EL (cell line): ENCODE data around the gene SNN.

Experiments
- DNase-seq: peaks from one replicate; pipeline ENCODE4 v3.0.0-alpha.2; 2016

Gene SNN

DNA sequence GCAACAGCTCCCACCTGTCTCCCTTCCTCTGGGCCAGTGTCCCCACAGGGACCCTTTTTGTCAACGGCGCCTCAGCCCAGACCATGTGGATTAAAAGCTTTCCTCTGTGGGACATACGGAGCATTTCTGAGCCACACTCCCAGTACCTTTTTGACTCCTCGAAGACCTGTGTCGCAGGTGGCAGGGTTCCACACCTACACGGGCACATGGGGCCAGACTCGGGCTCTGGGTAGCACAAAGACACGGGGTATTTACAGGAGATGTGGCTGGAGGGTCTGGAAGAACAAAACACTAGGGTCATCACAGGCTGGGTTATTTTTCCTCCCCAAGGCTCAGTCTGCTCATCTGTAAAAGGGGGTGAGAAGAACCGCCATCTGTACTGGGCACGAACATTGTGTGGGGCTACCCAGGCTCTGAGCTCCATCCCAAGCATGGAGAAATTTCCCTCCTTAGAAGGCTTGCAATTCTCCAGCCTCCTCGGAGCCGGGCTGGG lies 32.5 kb upstream of the SNN start:
- no peak for DNase-seq

DNA sequence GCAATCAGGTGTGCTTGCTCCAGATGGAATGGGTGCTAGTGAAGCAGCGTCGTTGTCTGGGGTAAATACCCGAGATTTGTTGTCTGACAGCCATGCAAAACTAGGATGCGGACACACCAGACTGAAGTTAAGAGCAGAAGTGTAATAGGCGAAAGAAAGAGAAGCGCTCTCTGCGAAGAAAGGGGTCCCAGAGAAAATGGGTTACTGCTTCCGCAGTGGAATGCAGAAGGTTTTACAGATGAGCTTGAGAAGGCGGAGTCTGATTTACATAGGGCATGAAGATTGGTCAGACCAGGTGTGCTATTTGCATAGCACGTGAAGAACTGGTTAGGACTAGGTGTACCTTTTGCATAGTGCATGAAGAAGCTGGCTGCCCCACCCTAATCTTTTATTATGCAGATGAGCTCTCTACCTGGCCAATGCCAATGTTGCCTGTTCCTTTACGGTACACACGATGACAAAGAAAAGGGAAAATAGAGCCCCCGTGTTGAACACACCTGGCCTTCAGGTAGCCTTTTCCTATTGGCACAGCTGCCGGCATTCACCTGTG lies 32.0 kb upstream of the SNN start:
- DNase-seq, result no peak

DNA sequence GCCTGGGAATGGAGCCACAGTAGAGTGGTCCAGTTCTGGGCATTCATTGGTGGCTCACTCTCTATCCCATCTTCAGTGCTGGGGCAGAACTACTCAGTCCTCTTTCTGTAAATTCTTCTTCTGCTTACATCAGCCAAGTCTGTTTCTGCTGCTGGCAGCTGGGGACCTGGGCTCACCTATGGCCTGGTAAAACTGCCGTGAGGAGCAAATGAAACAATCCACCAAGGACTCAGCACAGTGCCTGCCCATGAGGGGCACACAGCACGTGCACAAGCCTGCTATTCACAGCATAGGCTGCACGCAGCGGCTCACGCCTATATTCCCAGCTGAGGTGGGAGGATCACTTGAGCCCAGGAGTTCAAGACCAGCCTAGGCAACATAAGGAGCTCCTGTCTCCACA lies 30.9 kb upstream of the SNN start:
- DNase-seq, result no peak

DNA sequence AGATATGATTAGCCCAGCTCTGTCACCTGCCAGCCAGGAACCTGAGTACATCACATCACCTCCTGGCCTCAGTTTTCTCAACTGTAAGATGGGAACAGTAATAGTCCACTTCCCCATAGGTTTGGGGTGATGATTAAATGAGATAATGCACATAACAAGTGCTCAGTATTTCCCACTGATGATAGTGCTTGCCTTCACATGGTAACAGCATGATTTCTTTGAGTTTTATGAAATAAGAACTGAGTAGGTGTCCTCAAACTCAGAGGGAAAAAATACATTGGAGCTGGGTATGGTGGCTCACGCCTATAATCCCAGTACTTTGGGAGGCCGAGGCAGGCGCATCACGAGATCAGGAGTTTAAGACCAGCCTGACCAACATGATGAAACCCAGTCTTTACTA lies 30.1 kb upstream of the SNN start:
- no peak for DNase-seq

DNA sequence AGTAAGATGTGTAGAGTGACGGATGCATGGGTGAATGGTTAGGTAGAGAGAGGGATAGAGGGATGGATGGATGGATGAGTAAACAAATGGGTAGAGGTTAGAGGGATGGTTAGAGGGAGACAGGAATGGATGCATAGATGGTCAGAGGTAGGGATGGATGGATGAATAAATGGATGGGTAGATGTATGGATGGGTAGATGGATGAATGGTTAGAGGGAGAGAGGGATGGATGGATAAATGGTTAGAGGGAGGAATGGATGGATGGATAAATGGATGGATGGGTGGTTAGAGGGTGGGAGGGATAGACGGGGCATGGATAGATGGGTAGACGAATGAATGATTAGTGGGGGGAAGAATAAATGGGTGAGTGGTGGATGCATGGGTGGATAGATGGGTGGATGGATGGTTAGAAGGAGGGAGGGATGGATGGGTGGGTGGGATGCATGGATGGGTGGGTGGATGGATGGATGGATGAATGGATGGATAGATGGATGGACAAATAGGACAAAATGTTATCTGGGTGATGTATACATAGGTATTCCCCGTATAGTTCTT lies 29.2 kb upstream of the SNN start:
- no peak for DNase-seq

DNA sequence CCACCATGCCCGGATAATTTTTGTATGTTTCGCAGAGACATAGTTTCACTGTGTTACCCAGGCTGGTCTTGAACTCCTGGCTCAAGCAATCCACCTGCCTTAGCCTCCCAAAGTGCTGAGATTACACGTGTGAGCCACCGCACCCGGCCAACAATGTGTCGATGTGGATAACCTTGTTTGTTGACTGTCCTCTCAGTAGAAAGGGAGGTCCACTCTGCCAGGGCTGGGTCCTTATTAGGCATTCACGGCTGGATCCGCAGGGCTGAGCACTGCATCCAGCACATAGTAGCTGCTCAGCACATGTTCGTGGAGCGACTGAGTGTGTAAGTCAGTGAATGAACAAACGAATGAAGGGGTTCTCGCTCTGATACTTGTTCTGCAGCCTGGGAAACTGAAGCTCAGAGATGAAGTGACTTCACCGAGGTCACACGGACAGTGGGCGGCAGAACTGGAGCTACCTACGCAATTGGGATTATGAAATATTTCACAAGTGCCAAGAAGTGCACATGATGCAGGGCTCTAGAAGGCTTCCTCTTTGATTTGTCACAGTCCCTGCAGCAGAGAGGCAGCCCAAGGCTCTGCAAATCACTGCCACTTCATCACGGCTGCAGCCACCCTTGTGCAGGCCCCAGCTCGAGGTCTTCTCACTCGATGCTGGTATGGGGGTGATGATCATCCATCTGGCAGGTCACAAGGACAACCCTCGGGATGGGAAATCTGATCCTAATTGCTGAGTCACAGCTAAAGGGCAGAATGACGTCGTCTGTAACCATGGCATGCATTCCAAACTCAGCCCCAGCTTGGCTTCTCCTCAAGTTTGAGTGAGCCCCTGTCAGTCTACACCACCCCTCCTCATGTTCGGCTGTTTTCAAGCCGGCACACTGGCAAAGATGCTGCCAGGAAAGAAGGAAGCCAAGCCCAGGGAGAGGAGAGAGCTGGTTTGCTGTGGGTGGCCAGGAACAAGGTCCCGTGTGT lies 28.0 kb upstream of the SNN start:
- DNase-seq, result peak; percentile 99

DNA sequence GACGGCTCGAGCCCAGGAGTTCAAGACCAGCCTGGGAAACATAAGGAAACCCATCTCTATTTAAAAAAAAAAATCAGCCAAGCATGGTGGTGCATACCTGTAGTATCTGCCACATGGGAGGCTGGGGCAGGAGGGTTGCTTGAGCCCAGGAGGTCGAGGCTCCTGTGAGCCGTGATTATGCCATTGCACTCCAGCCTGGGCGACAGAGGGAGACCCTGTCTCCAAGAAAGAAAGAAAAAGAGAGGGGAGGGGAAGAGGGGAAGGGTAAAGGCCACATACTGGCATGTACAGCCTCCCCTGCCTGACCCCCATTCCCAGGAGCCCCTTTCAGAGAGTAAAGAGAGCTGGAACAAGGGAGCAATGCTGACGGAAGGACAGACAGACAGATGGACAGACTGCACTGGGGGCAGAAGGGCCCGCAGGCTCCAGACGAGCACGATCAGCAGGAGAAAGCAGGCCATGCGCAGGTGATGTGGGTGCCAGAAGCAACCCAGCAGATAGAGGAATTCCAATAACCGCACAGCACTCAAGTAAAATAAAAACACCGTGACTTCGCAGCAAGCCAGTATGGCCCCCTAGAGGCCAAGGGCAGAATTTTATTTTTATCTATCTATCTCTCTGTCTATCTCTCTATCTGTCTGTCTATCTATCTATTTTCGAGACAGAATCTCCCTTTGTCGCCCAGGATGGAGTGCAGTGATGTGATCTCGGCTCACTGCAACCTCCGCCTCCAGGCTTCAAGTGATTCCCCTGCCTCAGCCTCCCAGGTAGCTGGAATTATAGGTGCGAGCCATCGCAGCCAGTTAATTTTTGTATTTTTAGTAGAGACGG lies 27.1 kb upstream of the SNN start:
- peak; percentile 76 for DNase-seq

DNA sequence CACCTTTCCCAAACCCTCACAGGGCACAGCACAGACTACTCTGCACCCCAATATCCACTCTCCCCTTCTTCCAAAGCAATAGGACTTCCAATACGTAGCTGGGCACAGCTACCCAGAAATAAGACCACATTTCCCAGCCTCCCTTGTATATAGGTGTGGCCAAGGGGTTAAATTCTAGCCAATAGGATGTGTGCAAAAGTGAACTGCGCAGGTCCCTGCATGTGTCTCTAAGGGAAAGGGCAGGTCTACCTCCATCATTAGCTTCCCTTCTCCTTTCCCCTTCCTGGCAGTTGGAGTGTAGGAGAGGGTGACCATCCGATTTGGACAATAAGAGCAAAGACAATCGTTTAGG lies 25.5 kb upstream of the SNN start:
- no peak for DNase-seq

DNA sequence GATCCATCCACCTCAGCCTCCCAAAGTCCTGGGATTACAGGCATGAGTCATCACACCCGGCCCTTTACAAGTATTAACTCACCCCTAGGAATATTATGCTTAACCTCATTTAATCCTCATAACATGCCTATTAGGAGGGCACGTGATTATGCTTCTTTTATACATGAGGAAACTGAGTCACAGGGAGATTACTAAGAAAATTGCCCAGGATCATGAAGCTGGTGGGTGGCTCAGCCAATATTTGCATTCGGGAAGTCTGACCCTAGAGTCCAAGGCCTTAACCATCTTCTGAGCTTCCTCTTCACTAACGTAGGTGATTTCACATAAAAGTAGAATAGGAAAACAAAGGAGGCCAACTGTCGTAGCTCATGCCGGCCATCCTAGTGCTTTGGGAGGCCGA lies 19.0 kb upstream of the SNN start:
- no peak for DNase-seq

DNA sequence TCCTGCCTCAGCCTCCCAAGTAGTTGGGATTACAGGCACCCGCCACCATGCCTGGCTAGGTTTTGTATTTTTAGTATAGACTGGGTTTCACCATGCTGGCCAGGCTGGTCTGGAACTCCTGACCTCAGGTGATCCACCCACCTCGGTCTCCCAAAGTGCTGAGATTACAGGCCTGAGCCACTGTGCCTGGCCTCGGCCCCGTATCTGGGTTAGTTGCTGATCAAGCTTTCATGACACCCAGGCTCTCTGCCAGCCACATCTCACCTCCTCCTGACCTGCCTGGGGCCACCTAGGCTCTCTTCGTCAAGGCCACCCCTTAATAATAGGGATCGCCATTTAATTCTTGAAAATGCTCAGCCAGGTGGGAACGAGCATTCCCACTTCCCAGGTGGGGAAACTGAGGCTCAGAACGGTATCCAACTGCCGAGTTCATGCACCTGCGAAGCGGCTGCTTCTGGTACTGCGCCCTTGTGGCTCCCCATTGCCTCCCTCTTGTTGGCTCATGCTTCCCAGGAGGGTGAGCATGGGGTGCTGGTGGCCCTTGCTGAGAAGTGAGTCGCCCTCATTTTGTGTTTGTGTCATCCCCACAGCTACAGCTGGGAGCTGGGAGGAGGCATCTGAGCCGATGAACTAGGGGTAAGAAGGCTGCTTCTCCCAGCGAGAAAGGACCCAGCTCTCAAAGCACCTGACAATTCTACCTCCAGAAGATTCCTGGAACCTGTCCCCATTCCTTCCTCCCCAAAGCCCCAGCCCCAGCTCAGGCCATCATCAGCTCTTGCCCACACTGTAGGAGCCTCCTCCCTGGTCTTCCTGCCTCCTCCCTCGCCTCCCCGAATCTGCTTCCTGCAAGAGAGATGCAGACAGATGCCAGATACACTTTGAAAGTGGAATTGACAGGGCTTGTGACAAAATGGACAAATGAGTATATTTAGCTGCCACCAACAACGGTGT lies 17.3 kb upstream of the SNN start:
- DNase-seq, result no peak

DNA sequence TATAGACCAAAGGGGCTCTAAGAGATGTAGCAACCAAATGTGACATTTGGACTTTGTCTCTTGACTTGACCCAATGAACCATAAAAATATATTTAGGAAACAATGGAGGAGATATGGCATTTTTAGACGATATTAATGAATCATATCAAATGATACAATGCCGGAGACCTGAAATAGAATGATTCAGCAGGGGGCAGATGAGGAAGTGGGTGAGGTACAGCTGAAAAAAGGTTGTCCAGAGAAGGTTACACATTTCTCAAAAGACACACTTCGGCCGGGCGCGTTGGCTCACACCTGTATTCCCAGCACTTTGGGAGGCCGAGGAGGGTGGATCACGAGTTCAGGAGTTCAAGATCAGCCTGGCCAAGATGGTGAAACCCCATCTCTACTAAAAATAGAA lies 16.5 kb upstream of the SNN start:
- no peak for DNase-seq

DNA sequence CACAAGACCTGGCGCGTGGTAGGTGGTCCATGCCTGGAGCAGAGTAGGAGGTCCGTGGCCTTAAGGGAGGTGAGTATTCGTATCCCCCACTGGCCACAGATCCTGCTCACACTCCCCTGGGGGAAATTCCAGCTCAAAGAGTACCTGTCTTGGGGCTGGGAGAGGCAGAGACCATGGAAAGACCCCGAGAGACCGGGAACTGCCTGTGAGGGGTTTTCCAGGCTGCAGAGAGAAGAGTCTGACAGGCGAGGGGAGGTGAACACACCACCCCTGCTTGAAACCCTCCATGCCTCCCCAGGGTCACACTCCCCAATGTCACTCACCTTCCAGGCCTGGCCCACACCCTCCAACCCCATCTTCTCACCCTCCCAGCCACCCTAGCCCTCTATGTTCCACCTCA lies 12.6 kb upstream of the SNN start:
- DNase-seq, result no peak

DNA sequence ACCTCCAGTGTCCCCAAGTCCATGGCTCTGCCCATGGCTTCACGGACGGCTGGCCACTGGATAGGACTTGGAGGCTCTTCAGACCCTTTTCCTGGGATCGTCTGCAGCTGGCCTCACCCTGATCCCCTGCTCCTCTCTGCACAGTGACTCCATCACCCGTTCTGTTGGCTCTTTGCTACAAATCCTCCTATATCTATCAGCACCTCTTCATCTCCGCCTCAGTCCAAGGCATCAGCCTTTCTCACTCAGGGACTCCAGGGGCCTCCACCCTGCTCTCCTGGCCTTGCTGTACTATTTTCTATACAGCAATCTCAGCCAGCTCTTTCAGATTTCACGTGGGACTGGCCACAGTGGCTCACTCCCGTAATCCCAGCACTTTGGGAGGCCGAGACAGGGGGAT lies 10.7 kb upstream of the SNN start:
- DNase-seq, result no peak

DNA sequence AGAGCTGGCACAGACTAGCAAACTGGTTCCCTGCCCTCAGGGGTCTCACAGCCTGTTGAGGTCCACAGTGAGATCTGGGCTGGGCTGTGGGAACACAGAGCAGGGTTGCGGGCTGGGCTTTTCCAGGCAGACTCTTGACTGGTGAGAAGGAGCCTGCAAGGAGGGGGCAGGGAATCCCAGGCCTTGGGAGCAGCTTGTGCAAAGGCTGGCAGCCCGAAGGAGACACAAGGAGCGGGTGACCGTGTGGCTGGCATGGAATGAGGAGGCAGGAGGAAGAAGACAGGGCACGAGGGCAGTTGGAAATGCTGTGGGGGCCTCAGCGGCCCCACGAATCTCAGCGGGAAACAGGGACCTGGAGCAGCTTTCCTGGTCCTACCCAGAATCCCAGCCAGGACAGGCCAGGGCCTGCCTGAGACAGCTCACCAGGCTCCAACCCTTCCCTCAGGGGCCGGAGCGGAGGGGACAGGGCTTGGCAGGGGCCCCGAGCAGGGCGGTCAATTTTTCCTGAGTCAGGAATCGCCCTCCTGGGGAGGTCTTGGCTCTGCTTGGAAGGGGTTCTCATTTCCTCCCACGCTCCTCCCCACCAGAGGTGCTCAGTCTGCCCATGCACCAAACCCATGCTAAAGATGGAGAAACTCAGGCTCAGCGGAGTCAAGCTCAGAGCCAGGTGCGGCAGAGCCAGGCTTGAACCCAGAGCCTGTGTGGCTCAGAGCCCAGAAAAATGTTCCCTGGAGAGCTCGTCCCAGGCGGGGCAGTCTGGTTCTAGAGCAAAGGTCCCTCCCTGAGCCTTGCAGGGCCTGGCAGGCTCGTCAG lies 9.2 kb upstream of the SNN start:
- DNase-seq, result no peak

DNA sequence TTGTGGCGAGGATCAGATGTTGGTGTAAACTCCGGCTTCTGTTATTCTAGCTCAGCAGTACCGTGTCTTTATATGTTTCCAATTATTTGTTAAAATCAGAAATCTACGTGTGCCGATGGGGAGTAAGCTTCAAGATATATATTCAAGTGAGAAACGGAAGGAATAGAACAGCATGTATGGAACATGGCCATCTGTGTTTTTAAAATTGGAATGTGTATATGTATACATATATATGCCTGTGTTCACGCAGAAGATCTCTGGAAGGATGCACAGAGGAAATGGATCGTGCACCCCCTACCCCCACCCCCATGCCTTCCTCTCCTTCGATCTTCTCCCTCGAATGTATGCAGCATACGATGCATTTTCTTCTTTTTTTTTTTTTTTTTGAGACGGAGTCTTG lies 7.7 kb upstream of the SNN start:
- DNase-seq, result no peak

DNA sequence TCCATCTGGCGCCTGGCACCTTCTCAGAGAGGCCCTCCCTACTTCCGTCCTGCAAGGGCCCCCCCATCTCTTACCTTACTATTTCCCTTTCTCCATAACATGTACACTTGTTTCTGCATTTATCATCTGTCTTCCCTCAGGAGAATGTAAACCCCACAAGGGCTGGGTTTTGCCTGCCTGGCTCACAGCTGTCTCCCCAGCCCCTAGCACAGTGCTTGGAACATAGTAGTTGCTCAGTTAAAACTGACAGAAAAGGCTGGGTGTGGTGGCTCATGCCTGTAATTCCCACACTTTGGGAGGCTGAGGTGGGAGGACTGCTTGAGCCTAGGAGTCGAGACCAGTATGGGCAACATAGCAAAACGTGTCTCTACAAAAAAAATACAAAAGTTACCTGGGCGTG lies 5.7 kb upstream of the SNN start:
- no peak for DNase-seq

DNA sequence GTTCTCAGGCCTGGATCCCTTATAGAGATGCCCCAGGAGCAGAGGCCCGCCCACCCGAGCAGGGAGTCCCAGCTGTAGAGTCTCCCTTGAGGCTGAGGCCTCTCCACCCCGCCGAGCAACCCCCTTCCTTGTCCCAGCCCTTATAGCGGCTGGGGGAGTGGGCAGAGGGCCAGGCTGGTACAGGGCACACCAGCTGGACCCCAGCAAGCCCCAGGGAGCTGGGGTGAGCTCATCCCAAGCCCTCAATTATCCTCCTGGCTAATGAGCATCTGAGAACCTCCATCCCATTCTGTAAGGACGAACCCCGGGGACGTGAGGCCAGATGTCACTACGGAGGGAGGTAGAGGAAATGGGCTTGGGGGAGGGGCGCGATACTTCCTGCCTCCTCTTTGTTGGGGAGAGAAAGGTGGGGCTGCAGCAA lies 3.2 kb upstream of the SNN start:
- no peak for DNase-seq

DNA sequence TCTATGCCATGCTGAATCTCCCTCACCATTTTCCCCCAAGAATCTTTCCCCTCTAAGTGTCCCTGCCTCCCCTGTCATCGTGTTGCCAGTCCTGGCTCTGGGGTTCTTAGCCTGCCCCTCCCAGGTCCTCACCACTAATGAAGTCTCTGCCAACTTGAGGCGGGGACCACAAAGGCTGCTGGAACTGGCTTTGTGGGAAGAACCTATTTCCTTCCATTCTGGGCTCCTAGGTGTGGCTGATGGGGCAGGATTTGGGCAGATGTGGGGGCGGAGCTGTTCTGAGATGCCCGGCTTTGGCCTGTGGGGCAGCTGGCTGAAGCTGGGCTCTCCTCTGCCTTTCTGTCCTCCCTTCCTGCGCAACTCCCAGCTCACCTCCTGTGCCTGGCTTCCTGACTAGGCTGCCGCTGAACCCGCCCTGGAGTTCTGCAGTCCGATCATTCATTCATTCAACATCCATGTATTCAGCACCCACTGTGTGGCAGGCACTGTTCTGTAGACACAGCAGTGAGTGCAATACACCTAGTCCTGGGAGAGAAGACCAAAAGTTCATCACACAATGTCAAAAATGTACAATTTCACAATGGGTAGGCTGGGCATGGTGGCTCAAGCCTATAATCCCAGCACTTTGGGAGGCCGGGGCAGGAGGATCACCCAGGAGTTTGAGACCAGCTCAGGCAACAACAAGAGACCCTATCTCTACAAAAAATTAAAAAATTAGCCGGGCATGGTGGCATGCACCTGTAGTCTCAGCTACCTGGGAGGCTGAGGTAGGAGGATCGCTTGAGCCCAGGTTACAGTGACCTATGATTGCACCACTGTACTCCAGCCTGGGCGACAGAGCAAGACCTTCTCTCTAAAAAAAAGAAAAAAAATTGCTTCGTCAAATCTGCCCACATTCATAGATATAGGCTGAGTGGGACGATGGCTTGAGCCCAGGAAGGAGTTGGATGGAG lies 1.9 kb upstream of the SNN start:
- no peak for DNase-seq

DNA sequence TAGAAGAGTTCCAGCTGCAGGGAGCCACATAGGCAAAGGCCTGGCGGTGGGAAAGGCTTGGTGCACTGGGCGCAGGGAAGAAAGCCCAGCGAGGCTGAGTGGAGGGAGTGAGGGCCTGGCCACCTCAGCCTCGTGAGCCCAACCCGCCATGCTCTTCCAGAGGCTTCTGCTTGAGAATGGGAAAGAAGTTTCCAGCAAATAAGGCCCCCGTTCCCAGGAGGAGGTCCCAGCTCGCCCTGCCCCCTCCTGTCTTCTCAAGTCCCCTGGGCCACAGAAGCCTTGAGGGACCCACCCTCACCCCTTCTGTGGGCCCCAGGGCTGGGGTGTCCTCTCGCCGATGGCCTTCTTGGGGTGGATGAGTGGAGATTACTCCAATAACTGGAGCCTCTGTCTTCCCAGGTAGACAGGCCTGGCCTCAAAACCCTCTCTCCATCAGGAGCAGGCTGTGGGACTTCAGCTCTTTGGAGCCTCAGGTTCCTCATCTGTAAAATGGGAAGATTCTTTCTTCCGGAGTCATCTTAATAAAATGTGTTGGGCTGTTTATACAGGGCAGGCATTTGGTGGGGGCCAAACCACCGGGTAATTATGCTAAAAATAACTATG lies 933 bp upstream of the SNN start:
- DNase-seq, result no peak
